NOMO-1 (cell line): ENCODE data around the gene FOLH1.
"Not testable (repeated sequence)": the region's sequence is repeated elsewhere in the genome, so short reads cannot be mapped to it uniquely, and the experiment has no call there.

ENCODE experiments used
- DNase-seq, 2 experiments: peaks; one replicate each; lab custom pipeline; 2025; ENCODE audit not compliant: unreplicated experiment in 2 of 2; lab: John Stamatoyannopoulos, UW

Gene FOLH1

DNA sequence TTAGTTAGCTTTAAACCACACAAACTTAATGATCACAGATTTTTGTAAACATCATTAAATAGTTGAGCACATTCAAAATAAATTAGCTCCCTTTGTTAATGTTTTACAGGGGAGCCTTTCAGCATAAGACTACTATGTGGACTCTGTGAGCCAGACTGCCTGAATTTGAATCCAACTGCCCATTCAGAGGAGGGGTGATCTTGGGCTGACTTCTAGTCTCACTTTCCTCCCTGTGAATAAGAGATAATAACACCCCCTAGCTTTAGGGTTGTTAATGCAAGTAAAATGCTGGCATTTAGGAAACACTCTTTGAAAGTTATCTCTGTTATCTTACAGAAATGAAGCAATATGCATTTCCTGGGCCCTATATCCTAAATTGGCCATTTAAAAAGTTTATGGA, 23.6 kb downstream of the FOLH1 start:
- DNase-seq: not testable (repeated sequence)

- DNase-seq: not testable (repeated sequence)
Observed at GRCh38 chr11:49177936-49178335, 30.5 kb downstream of the FOLH1 start.

DNA sequence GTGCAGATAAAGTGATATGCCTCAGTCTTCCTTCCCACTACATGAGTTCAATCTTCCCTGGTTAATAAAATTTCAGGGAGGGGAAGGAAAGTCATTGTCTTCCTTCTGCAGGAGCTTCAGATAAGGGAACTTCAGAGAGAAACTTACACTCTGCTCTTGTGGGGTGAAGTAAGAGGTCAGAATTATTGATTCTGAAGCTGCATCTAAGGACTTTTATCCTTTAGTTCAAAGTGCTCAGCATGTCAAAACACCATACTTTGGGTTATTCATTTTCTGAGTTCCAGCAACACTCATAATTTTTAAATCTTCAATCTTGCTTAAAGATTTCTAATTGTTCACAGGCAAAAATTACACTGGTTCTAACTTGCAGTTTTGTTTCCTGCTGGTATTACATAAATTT, 33.0 kb downstream of the FOLH1 start:
- not testable (repeated sequence) for DNase-seq

DNA sequence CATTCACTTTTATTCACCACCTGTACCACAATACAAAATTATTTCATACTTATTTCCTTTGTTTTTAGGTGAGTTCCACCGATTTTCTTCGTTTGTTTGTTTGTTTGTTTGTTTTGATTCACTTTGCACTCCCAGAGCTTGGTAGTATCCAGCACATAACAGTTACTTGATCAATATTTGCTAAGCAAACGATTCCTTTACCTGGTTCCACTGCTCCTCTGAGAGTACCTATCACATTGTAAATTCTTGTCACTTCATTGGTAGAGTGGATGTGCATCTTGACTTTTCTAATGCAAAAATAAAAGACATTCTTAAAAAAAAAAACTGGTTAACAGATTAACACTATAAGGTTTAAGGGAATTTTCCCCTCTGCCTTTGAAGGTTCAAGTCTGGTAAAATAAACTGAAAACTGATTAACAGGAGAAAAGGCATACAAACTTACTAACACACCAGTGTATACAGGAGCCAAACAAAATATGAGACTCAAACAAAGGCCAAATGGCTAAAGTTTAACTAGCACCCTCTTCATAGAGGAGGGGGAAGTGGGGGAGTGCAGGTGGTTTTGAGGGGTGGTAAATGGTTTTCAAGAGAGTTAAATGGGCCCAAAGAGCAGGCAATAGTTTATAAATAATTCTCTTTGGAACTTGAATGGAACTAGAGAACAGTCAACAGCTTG, 33.6 kb downstream of the FOLH1 start:
- DNase-seq: not testable (repeated sequence)

DNA sequence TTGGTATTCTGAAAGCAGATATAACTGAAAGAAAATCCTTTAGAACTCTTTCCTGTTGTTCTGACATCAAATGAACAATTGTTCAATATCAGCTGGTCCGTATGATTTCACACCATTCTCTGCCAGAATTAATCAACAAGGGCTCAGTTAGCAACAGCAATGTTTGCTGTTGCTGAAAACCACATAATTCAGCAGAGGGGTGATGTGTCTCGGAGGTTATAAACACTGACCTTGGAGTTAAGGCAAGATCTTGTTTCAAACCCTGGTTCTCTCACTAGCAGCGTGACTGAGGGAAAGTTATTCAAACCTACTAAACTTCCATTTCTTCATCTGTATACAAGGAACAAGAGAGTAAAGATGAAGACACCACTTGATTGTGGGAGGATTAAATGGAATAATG, 36.8 kb downstream of the FOLH1 start:
- DNase-seq: not testable (repeated sequence)

- DNase-seq: not testable (repeated sequence)
Observed at GRCh38 chr11:49169579-49169978, 38.8 kb downstream of the FOLH1 start.

- DNase-seq: not testable (repeated sequence)
Observed at GRCh38 chr11:49168992-49169391, 39.4 kb downstream of the FOLH1 start.

- no peak for DNase-seq
Observed at GRCh38 chr11:49151211-49151610, 57.2 kb downstream of the FOLH1 start.

DNA sequence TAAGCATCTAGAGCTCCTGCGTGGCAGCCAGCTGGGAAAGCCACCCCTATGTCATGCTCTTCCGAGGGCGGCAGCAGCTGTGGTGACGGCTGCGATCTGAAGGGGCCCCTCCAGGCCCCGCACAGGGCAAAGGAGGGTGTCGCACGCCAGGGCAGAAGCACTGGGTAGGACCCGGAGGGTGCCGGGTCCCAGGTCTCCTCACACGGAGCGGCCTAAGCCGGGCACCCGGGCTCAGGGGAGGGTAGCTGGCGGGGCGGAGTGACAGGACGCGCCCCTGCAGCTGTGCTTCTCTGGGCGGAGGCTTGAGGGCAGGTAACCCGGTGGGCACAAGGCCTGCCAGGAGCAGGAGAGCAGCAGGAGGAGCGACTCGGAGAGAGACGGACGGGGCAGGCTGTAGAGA, 106.0 kb downstream of the FOLH1 start:
- not testable (repeated sequence) for DNase-seq
